Erythroblast (primary cell): ENCODE data around the gene CREG2.

Source experiments
- GATA1 ChIP-seq: IDR thresholded peaks from 2 replicates; pipeline ENCODE4 v1.6.1; 2011; ENCODE audit warnings: low read depth, mild to moderate bottlenecking, control low read depth, low read length, moderate library complexity
- POLR2A ChIP-seq: IDR thresholded peaks from 2 replicates; pipeline ENCODE4 v1.6.1; 2011; ENCODE audit warnings: mild to moderate bottlenecking, low read length

DNA sequence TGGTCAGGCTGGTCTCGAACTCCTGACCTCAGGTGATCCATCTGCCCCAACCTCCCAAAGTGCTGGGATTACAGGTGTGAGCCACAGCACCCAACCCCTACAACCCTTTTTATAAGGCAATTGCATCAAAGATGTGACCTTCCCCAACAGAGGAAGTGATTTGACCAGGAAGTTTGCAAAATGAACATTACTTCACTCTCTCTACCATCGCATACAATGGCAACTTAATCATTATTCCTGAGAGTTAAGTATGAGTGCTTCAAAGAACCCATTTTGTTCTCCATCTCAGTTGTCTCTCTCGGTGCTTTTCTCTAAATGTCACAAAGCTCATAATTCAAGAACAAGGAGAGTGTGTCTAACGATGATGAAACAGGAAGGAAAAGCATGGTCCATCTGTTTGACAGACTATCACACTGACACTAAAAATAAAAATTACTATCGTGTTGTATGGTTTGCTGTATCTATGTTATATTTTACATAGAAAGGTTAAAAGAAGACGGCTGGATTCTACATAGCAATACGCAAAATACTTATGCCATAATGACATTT lies 18.1 kb upstream of the CREG2 start:
- TF ChIP-seq POLR2A (no peak), GATA1 (no peak)
